Stimulated activated CD4-positive, alpha-beta T cell treated with anti-CD3 and anti-CD28 coated beads, Interleukin-1b, Interleukin-23, amount 100 ng/mL, for 24 hours (primary cell): ENCODE results near the gene ANKS4B.
"Not testable (repeated sequence)": the region's sequence is repeated elsewhere in the genome, so short reads cannot be mapped to it uniquely, and the experiment has no call there.

ENCODE experiments used
- DNase-seq, 4 experiments: peaks; one replicate each; pipeline ENCODE4 v3.0.0-alpha.2; 2020; ENCODE audit warnings: low read depth in 4 of 4, low spot score in 1 of 4

The ANKS4B gene

DNA sequence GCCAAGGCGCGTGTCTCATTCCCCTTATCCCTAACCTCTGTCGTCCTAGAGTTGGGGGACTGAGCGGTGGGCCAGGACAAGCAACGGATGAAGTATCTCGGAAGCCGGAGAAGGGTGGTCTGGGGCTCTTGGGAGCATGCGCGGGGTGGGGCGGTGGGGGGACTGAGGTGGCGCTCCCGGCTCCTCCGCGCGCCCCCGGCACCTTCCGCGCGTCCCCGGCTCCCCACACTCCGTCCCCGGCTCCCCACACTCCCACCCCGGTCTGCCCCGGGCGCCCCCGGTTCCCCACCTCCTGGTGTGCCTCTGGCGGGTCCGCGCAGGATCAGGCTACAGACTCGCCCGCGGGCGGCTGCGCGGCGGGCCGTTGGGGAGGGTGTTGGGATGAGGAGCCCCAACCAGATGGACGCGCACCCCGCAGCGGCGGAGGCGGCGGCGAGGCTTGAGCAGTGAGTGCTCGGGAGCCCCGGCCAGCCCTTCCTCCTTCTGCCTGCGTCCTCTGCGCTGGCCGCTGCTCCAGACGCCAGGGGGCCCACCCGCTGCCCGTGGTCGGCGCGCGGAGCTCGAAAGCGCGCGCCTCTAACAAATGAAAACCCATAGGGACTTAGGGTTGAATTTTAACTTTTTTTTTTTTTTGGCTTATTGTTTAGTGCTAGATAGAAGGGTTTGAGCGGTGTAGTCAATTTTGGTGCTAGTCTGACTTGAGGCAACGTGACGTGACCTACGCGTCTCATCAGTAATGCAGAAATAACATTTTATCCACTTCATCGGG, 50.2 kb downstream of the ANKS4B start:
- no peak for DNase-seq

DNA sequence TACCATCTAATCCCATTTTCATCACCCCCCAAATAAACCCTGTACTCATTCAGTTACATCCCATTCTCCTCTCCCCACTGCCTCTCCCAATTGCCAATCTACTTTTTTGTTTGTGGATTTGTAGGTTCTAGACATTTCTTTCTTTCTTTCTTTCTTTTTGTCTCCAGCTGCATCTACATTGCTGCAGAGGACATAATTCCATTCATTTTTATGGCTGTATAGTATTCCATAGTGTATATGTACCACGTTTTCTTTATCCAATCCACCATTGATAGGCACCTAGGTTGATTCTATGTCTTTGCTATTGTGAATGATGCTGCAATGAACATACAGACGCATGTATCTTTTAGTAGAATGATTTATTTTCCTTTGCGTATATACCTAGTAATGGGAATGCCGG, 50.9 kb downstream of the ANKS4B start:
- no peak for DNase-seq

GRCh38 chr16:21285314-21285713, 51.8 kb downstream of the ANKS4B start:
- DNase-seq, result no peak

DNA sequence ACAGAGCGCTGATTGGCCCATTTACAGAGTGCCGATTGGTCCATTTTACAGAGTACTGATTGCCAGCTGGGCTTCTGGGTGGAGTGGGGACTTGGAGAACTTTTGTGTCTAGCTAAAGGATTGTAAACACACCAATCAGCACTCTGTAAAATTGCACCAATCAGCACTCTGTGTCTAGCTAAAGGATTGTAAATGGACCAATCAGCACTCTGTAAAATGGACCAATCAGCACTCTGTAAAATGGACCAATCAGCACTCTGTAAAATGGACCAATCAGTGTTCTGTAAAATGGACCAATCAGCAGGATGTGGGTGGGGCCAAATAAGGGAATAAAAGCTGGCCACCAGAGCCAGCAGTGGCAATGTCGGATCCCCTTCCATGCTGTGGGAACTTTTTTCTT, 56.3 kb downstream of the ANKS4B start:
- DNase-seq, result not testable (repeated sequence)

GRCh38 chr16:21300309-21301167, 67.0 kb downstream of the ANKS4B start:
- DNase-seq, result peak in 3 of 4 experiments; percentile 28 to 67 (median 31)

DNA sequence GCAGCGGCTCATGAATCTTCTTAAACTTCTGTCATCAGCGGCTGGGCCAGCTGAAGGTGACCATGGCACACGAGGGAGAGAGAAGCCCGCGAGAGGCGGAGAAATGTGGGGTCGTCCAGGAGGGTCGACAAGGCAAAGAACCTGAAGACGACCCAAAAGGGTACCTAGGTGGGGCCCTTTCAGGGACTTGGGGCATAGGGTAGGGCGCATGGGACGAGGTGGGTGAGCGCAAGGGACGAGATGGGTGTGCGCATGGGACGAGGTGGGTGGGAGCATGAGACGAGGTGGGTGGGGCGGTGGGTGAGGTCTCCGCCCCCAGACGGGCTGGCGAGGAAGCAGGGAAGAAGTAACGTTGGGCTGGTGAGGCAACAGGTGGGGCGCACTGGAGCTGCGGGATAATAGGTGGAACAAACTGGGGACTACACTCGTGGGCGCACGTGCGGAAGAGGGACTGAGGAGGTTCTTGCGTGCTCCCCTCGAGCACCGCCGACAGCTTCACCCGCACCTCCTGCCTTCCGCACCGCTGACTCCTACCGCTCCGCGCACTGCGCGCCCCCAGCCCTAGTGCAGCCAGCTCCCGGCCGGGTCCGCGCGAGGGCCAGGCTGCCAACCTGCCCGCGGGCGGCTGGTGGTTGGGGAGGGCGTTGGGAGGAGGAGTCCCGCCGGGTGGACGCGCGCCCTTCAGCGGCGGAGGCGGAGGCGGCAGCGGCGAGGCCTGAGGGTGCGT, 67.8 kb downstream of the ANKS4B start:
- DNase-seq, result peak in 3 of 4 experiments; percentile 11 to 50 (median 29)

- no peak for DNase-seq
Measured at GRCh38 chr16:21301895-21302291, 68.4 kb downstream of the ANKS4B start.

- no peak for DNase-seq
Measured at GRCh38 chr16:21302454-21302853, 69.0 kb downstream of the ANKS4B start.

DNA sequence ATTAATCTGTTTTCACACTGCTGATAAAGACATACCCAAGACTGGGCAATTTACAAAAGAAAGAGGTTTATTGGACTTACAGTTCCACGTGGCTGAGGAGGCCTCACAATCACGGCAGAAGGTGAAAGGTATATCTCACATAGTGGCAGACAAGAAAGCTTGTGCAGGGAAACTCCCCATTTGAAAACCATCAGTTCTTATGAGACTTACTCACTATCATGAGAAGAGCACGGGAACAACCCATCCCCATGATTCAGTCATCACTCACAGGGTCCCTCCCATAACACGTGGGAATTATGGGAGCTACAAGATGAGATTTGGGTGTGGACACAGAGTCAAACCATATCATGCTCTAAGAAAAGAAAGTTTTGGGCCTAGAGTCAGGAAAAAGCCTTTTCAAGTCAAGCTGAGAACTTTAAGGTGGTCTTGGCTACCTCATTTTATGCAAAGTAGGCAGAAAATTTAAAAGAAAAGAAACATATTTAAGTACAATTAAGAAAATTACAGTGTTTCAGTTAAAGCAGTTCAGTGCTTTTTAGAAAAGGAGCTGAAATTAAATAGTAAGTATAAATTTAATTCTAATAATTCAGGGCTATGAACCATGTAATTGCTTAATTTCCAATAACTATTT, 69.5 kb downstream of the ANKS4B start:
- no peak for DNase-seq
